HCT116 (cell line): ENCODE data around the gene PMAIP1. TPM values are rescaled to one million over a fixed set of nuclear protein-coding genes. Genes with fewer than 3 reads are reported as not detected.

Experiments used
- ATAC-seq: fragments of 200-7000 bp; cut with Tn5 transposase; 2 replicates; pipeline ENCODE4 v1.9.1; 2020; ENCODE audit warnings: mild to moderate bottlenecking, moderate library complexity
- BruUV-seq: library from RNA; stranded (reverse); fragments of 400-500 nt; replicated peaks from 2 replicates; lab custom pipeline; 2021; lab: Mats Ljungman, UMichigan
- CTCF ChIA-PET: fragments of 300-600 bp; sonication (Branson Sonifier 250); formaldehyde crosslinking; loops from one replicate; lab custom pipeline; 2021; ENCODE audit warnings: antibody characterized with exemption; lab: Charles Lee
- POLR2A ChIA-PET: fragments of 300-600, 350-600 bp; sonication (Branson Sonifier 250); formaldehyde crosslinking; loops from one replicate; lab custom pipeline; 2021; ENCODE audit warnings: antibody characterized with exemption; lab: Charles Lee
- RAD21 ChIA-PET, 2 experiments: fragments of 300-600 bp; sonication (Branson Sonifier 250); formaldehyde crosslinking; loops; one replicate each; lab custom pipeline; 2023; ENCODE audit warnings: low total read pairs in 2 of 2; ENCODE audit not compliant: uncharacterized antibody in 2 of 2, unreplicated experiment in 2 of 2, low non-redundant PET in 1 of 2; lab: Charles Lee
- DNase-seq: peaks from one replicate; pipeline ENCODE4 v3.0.0-alpha.2; 2010; ENCODE audit warnings: low read depth, low spot score
- H2AFZ ChIP-seq: fragments of 200-600 bp; shearing (Covaris generic), sonication (generic); 2 replicates; pipeline ENCODE4 v1.6.1; 2017; ENCODE audit warnings: low read depth, mixed run types, mixed read lengths, antibody characterized with exemption, low read length; ENCODE audit not compliant: poor library complexity, severe bottlenecking
- H3K27ac ChIP-seq: 2 replicates; pipeline ENCODE4 v1.5.1; 2012; ENCODE audit warnings: low read depth, low read length
- H3K27me3 ChIP-seq: fragments of 200-600 bp; sonication (generic); 2 replicates; pipeline ENCODE4 v1.6.1; 2016; ENCODE audit warnings: mixed run types, low read length, mixed read lengths; ENCODE audit not compliant: insufficient read depth
- H3K36me3 ChIP-seq, 2 experiments: fragments of 200-500 bp in 1 of 2; fragments of 200-600 bp in 1 of 2; sonication (Bioruptor generic) in 1 of 2; sonication (generic) in 1 of 2; 2 replicates each; pipeline versions ENCODE4 v1.5.1 to v1.6.1; 2014 to 2016; ENCODE audit warnings: low read length in 2 of 2, inconsistent platforms in 1 of 2, mixed read lengths in 1 of 2, mixed run types in 1 of 2; ENCODE audit not compliant: insufficient read depth in 2 of 2, control insufficient read depth in 1 of 2
- H3K4me1 ChIP-seq, 2 experiments: fragments of 200-600 bp in 1 of 2; sonication (generic) in 1 of 2; 2 replicates each; pipeline versions ENCODE4 v1.5.1 to v1.6.1; 2012 to 2017; ENCODE audit warnings: low read length in 2 of 2, inconsistent platforms in 1 of 2, mild to moderate bottlenecking in 1 of 2, mixed read lengths in 1 of 2, mixed run types in 1 of 2, moderate library complexity in 1 of 2; ENCODE audit not compliant: insufficient read depth in 2 of 2, control insufficient read depth in 1 of 2
- H3K4me2 ChIP-seq: fragments of 200-600 bp; sonication (generic); 2 replicates; pipeline ENCODE4 v1.6.1; 2017; ENCODE audit warnings: mixed run types, low read length, mixed read lengths
- H3K4me3 ChIP-seq, 2 experiments: fragments of 200-600 bp in 1 of 2; sonication (generic) in 1 of 2; replicated peaks in 1 of 2; 2 replicates each; pipeline ENCODE4 v1.5.1; 2011 to 2016; ENCODE audit warnings: low read length in 2 of 2, control low read depth in 1 of 2, low read depth in 1 of 2, mild to moderate bottlenecking in 1 of 2, mixed read lengths in 1 of 2, mixed run types in 1 of 2
- H3K79me2 ChIP-seq: fragments of 200-600 bp; sonication (generic); 2 replicates; pipeline ENCODE4 v1.6.1; 2017; ENCODE audit warnings: mild to moderate bottlenecking, mixed run types, low read length, moderate library complexity, mixed read lengths; ENCODE audit not compliant: insufficient read depth
- H3K9ac ChIP-seq: fragments of 200-600 bp; sonication (generic); 2 replicates; pipeline ENCODE4 v1.6.1; 2016; ENCODE audit warnings: low read length, mixed read lengths
- H3K9me2 ChIP-seq: fragments of 200-600 bp; sonication (generic), shearing (Covaris generic); 2 replicates; pipeline ENCODE4 v1.6.1; 2017; ENCODE audit warnings: mixed run types, mild to moderate bottlenecking, moderate library complexity; ENCODE audit not compliant: insufficient read depth
- H3K9me3 ChIP-seq, 2 experiments: fragments of 200-500 bp in 1 of 2; fragments of 200-600 bp in 1 of 2; sonication (Bioruptor generic) in 1 of 2; sonication (generic) in 1 of 2; 2 replicates each; pipeline ENCODE4 v1.6.1; 2014 to 2017; ENCODE audit warnings: low read length in 2 of 2, mixed read lengths in 2 of 2, inconsistent platforms in 1 of 2, low read depth in 1 of 2, mild to moderate bottlenecking in 1 of 2, mixed run types in 1 of 2, moderate library complexity in 1 of 2; ENCODE audit not compliant: control insufficient read depth in 1 of 2, insufficient read depth in 1 of 2
- H4K20me1 ChIP-seq: fragments of 200-600 bp; sonication (generic), shearing (Covaris generic); 2 replicates; pipeline ENCODE4 v1.6.1; 2017; ENCODE audit warnings: mixed run types, mild to moderate bottlenecking, moderate library complexity; ENCODE audit not compliant: insufficient read depth
- CBX3 ChIP-seq: IDR thresholded peaks from 2 replicates; pipeline ENCODE4 v1.6.1; 2012; ENCODE audit warnings: low read depth
- CEBPB ChIP-seq: IDR thresholded peaks from 2 replicates; pipeline ENCODE4 v1.6.1; 2012; ENCODE audit warnings: low read depth
- ELF1 ChIP-seq: IDR thresholded peaks from 2 replicates; pipeline ENCODE4 v1.6.1; 2012; ENCODE audit warnings: low read depth, borderline replicate concordance
- EZH2 ChIP-seq: fragments of 200-600 bp; sonication (generic); IDR thresholded peaks from 2 replicates; pipeline ENCODE4 v1.6.1; 2017; ENCODE audit warnings: antibody characterized with exemption, mixed run types
- EZH2phosphoT487 ChIP-seq: fragments of 200-600 bp; IDR thresholded peaks from 2 replicates; pipeline ENCODE4 v1.6.1; 2018; ENCODE audit warnings: antibody characterized with exemption, borderline replicate concordance
- FOSL1 ChIP-seq: IDR thresholded peaks from 2 replicates; pipeline ENCODE4 v1.6.1; 2012; ENCODE audit warnings: low read depth
- JUND ChIP-seq: IDR thresholded peaks from 2 replicates; pipeline ENCODE4 v1.6.1; 2012
- POLR2AphosphoS5 ChIP-seq: IDR thresholded peaks from 2 replicates; pipeline ENCODE4 v1.6.1; 2011; ENCODE audit warnings: mild to moderate bottlenecking, low read depth, low read length, moderate library complexity
- RAD21 ChIP-seq: IDR thresholded peaks from 2 replicates; pipeline ENCODE4 v1.6.1; 2012; ENCODE audit warnings: low read depth, mild to moderate bottlenecking
- SIN3A ChIP-seq: IDR thresholded peaks from 2 replicates; pipeline ENCODE4 v1.6.1; 2012; ENCODE audit warnings: low read depth
- TCF7L2 ChIP-seq: IDR thresholded peaks from 2 replicates; pipeline ENCODE4 v1.7.0; 2011; ENCODE audit warnings: borderline replicate concordance, inconsistent platforms; ENCODE audit not compliant: insufficient read depth, insufficient read length; ENCODE audit errors: extremely low read depth
- ZFX ChIP-seq: fragments of 450-650 bp; IDR thresholded peaks from 2 replicates; pipeline ENCODE4 v1.6.1; 2017
- ZNF274 ChIP-seq: fragments of 200-500 bp; sonication (Bioruptor generic); IDR thresholded peaks from 2 replicates; pipeline ENCODE4 v1.6.1; 2014; ENCODE audit warnings: mild to moderate bottlenecking, low read depth, low read length, inconsistent platforms
- intact Hi-C: fragments of 100-400 bp; cut with micrococcal nuclease; formaldehyde crosslinking; loops from 2 replicates; pipeline ENCODE4 v1.10.0; 2022
- total RNA-seq: library from RNA; stranded (reverse); gene quantifications from one replicate; pipeline ENCODE4 v1.2.1, GENCODE V29; 2021; ENCODE audit not compliant: unreplicated experiment
- TF ChIP-seq, protein P1 (sequence below): IDR thresholded peaks from 2 replicates; pipeline ENCODE4 v1.6.1; 2011; ENCODE audit warnings: mild to moderate bottlenecking, low read length, moderate library complexity; ENCODE audit not compliant: insufficient replicate concordance; ENCODE audit errors: extremely low read depth
- TF ChIP-seq, protein P2 (sequence below): IDR thresholded peaks from 2 replicates; pipeline ENCODE4 v1.6.1; 2012
- TF ChIP-seq, protein P3 (sequence below), 3 experiments: fragments of 200-600 bp in 1 of 3; sonication (generic) in 1 of 3; IDR thresholded peaks in 2 of 3; conservative IDR thresholded peaks in 1 of 3; 2 replicates each; pipeline ENCODE4 v1.5.1; 2012 to 2017; ENCODE audit warnings: low read depth in 2 of 3, low read length in 2 of 3, antibody characterized with exemption in 1 of 3, borderline replicate concordance in 1 of 3, control low read depth in 1 of 3, mild to moderate bottlenecking in 1 of 3, mixed read lengths in 1 of 3, mixed run types in 1 of 3, moderate library complexity in 1 of 3; ENCODE audit not compliant: insufficient read depth in 1 of 3

Gene PMAIP1
- total RNA-seq, 1 experiment from 2014 or later, result 66.7 TPM

DNA sequence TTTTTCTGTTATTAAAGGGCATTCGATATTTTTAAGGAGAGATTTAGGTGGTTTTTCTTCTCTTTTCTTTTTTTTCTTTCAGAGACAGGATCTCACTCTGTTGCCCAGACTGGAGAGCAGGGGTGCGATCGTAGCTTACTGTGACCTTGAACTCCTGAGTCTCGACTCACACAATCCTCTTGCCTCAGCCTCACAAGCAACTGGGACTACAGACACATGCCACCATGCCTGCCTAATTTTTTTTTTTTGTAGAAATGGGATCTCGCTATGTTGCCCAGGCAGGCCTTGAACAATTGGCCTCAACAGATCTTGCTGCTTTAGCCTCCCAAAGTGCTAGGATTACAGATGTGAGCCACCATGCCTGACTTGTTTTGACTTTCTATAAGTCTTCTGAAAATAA lies 26.3 kb downstream of the PMAIP1 start:
- ATAC-seq (no peak), DNase-seq (no peak)
- intact Hi-C loops, result no loop called here
- H4K20me1 ChIP-seq, result no peaks in the 10 kb centered on the region
- H3K4me1 ChIP-seq, result peaks cover 20 to 30% of the 10 kb centered on the region in 2 experiments
- H3K4me3 ChIP-seq, result no peak overlapping the region
- H3K9me3 ChIP-seq, result no peaks in the 10 kb centered on the region
- no peak overlapping the region for H2AFZ ChIP-seq
- no peak overlapping the region for H3K4me2 ChIP-seq
- ChIA-PET POLR2A (no interaction called here), RAD21 (no interaction called here), CTCF (no interaction called here)
- TF ChIP-seq ZFX (no peak), TCF7L2 (no peak), POLR2AphosphoS5 (no peak), CBX3 (no peak), JUND (no peak), RAD21 (no peak), EZH2 (no peak), ZNF274 (no peak), FOSL1 (no peak), CEBPB (no peak), EZH2phosphoT487 (no peak), ELF1 (no peak), SIN3A (no peak)
- TF ChIP-seq, protein P1, sequence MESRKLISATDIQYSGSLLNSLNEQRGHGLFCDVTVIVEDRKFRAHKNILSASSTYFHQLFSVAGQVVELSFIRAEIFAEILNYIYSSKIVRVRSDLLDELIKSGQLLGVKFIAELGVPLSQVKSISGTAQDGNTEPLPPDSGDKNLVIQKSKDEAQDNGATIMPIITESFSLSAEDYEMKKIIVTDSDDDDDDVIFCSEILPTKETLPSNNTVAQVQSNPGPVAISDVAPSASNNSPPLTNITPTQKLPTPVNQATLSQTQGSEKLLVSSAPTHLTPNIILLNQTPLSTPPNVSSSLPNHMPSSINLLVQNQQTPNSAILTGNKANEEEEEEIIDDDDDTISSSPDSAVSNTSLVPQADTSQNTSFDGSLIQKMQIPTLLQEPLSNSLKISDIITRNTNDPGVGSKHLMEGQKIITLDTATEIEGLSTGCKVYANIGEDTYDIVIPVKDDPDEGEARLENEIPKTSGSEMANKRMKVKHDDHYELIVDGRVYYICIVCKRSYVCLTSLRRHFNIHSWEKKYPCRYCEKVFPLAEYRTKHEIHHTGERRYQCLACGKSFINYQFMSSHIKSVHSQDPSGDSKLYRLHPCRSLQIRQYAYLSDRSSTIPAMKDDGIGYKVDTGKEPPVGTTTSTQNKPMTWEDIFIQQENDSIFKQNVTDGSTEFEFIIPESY, result no peak
- TF ChIP-seq, protein P2, sequence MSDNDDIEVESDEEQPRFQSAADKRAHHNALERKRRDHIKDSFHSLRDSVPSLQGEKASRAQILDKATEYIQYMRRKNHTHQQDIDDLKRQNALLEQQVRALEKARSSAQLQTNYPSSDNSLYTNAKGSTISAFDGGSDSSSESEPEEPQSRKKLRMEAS, result no peak
- TF ChIP-seq, protein P3, sequence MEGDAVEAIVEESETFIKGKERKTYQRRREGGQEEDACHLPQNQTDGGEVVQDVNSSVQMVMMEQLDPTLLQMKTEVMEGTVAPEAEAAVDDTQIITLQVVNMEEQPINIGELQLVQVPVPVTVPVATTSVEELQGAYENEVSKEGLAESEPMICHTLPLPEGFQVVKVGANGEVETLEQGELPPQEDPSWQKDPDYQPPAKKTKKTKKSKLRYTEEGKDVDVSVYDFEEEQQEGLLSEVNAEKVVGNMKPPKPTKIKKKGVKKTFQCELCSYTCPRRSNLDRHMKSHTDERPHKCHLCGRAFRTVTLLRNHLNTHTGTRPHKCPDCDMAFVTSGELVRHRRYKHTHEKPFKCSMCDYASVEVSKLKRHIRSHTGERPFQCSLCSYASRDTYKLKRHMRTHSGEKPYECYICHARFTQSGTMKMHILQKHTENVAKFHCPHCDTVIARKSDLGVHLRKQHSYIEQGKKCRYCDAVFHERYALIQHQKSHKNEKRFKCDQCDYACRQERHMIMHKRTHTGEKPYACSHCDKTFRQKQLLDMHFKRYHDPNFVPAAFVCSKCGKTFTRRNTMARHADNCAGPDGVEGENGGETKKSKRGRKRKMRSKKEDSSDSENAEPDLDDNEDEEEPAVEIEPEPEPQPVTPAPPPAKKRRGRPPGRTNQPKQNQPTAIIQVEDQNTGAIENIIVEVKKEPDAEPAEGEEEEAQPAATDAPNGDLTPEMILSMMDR (IDR thresholded peaks at IDR 0.05 in 2 of 3, conservative IDR thresholded peaks at IDR 0.05 in 1 of 3; ENCODE audit: borderline replicate concordance in 1 of 3, insufficient read depth in 1 of 3, low read depth in 2 of 3, low read length in 2 of 3), result no peak
- BruUV-seq, result no TSS peak
- H3K9ac ChIP-seq, result no peak overlapping the region
- no peaks in the 10 kb centered on the region for H3K36me3 ChIP-seq
- no peak overlapping the region for H3K27ac ChIP-seq
- no peaks in the 10 kb centered on the region for H3K79me2 ChIP-seq
- H3K9me2 ChIP-seq, result no peaks in the 10 kb centered on the region
- no peaks in the 10 kb centered on the region for H3K27me3 ChIP-seq
